Natural killer cell (primary cell): ENCODE results near the gene PLXNB1. TPM values are rescaled to one million over a fixed set of nuclear protein-coding genes. Genes with fewer than 3 reads are reported as not detected.

Source experiments
- ATAC-seq, 3 donors: fragments of 150-1000 bp in 2 of 3; fragments of 200-7000 bp in 1 of 3; cut with Tn5 transposase; 1 replicate in 1 of 3; 2 replicates in 2 of 3; pipeline ENCODE4 v1.10.0; 2021; ENCODE audit warnings: mild to moderate bottlenecking in 2 of 3, moderate library complexity in 2 of 3
- DNase-seq, 2 donors: peaks; one replicate each; pipeline versions ENCODE4 v3.0.0 to v3.0.0-alpha.2; 2013 to 2021; ENCODE audit warnings: mixed read lengths in 1 of 2
- H3K27ac ChIP-seq: one replicate; pipeline ENCODE4 v1.5.1; 2013; ENCODE audit warnings: mild to moderate bottlenecking, low read length
- H3K27me3 ChIP-seq: one replicate; pipeline ENCODE4 v1.6.1; 2013; ENCODE audit warnings: low read length; ENCODE audit not compliant: control insufficient read depth, insufficient read depth
- H3K36me3 ChIP-seq: one replicate; pipeline ENCODE4 v1.6.1; 2013; ENCODE audit warnings: low read length; ENCODE audit not compliant: control insufficient read depth, insufficient read depth
- H3K4me1 ChIP-seq: one replicate; pipeline ENCODE4 v1.6.1; 2013; ENCODE audit warnings: low read length; ENCODE audit not compliant: control insufficient read depth, insufficient read depth
- H3K4me3 ChIP-seq: one replicate; pipeline ENCODE4 v1.5.1; 2013; ENCODE audit warnings: low read length
- H3K9me3 ChIP-seq: one replicate; pipeline ENCODE4 v1.6.1; 2013; ENCODE audit warnings: low read length; ENCODE audit not compliant: control insufficient read depth, insufficient read depth
- H3K27ac Mint-ChIP-seq, 2 donors: one replicate each; pipeline ENCODE4 v1.8.0; 2022; ENCODE audit warnings: mild to moderate bottlenecking in 2 of 2, mixed read lengths in 2 of 2, moderate library complexity in 1 of 2
- H3K27me3 Mint-ChIP-seq, 2 donors: one replicate each; pipeline ENCODE4 v1.8.0; 2022; ENCODE audit warnings: low read depth in 2 of 2, mixed read lengths in 2 of 2
- H3K36me3 Mint-ChIP-seq: one replicate; pipeline ENCODE4 v1.8.0; 2022; ENCODE audit warnings: mixed read lengths
- H3K4me1 Mint-ChIP-seq, 2 donors: one replicate each; pipeline ENCODE4 v1.8.0; 2022; ENCODE audit warnings: mixed read lengths in 2 of 2
- H3K4me3 Mint-ChIP-seq: one replicate; pipeline ENCODE4 v1.8.0; 2022; ENCODE audit warnings: mild to moderate bottlenecking, moderate library complexity, mixed read lengths
- H3K9me3 Mint-ChIP-seq, 2 donors: one replicate each; pipeline ENCODE4 v1.8.0; 2022; ENCODE audit warnings: mixed read lengths in 2 of 2
- WGBS: methylation state at CpG from one replicate; pipeline ENCODE4 v1.1.7; 2013; ENCODE audit warnings: missing lambda C conversion rate; ENCODE audit not compliant: insufficient coverage; 5-methylcytosine and 5-hydroxymethylcytosine counted together
- intact Hi-C: fragments of 100-400 bp; cut with micrococcal nuclease; formaldehyde crosslinking; loops from one replicate; pipeline ENCODE4 v1.14.2; 2022
- total RNA-seq, 4 donors: library from RNA; stranded (reverse); fragments of 120-200 nt in 1 of 4; gene quantifications; one replicate each; pipeline versions ENCODE4 v1.2.3 to v1.2.4, GENCODE V29; 2013 to 2022
- TF ChIP-seq, protein P1 (sequence below): fragments of 200-600 bp; IDR thresholded peaks from one replicate; pipeline ENCODE4 v1.8.0; 2022; ENCODE audit warnings: antibody characterized with exemption

The PLXNB1 gene
- total RNA-seq, 3 donors from 2014 or later (not counting 1 experiment from before 2014, with no cell fraction given): 4.3 to 5.0 (median 4.4) TPM

DNA sequence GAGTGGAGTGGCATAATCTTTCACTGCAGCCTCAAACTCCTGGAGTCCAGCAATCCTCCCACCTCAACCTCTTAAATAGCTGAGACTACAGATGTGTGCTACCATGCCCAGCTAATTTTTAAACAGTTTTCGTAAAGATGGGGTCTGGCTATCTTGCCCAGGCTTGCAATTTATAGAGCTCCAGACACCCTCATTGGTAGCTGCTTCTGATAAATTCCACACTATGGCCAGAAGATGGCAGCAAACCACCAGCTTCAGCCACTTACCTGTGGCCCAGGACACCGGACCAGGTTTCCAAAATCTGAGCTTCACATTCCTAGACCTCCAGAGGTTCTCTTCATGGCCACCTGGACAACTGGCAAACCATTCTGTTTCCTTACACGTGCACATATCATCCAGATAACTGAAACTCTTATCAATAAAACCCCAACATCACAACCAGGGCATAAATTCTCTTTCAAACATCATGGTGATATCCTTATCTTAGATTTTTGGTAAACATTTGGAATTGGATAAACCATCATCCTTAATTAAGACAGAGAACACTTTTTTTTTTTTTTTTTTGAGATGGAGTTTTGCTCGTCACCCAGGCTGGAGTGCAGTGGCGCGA is 29.0 kb downstream of the PLXNB1 start:
- Histone ChIP-seq H3K27ac (no peak overlapping the region), H3K36me3 (no peaks in the 10 kb centered on the region), H3K4me1 (no peaks in the 10 kb centered on the region), H3K9me3 (no peaks in the 10 kb centered on the region), H3K4me3 (no peak overlapping the region), H3K27me3 (no peaks in the 10 kb centered on the region)
- peak; percentile 53 to 91 for DNase-seq
- Mint-ChIP-seq H3K36me3 (no peaks in the 10 kb centered on the region), H3K4me1 (no peaks in the 10 kb centered on the region), H3K27me3 (peaks cover 5 to 6% of the 10 kb centered on the region in 2 donors), H3K27ac (no peak overlapping the region), H3K4me3 (no peak overlapping the region), H3K9me3 (no peaks in the 10 kb centered on the region)
- TF ChIP-seq, protein P1, sequence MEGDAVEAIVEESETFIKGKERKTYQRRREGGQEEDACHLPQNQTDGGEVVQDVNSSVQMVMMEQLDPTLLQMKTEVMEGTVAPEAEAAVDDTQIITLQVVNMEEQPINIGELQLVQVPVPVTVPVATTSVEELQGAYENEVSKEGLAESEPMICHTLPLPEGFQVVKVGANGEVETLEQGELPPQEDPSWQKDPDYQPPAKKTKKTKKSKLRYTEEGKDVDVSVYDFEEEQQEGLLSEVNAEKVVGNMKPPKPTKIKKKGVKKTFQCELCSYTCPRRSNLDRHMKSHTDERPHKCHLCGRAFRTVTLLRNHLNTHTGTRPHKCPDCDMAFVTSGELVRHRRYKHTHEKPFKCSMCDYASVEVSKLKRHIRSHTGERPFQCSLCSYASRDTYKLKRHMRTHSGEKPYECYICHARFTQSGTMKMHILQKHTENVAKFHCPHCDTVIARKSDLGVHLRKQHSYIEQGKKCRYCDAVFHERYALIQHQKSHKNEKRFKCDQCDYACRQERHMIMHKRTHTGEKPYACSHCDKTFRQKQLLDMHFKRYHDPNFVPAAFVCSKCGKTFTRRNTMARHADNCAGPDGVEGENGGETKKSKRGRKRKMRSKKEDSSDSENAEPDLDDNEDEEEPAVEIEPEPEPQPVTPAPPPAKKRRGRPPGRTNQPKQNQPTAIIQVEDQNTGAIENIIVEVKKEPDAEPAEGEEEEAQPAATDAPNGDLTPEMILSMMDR: peak; percentile 89
- WGBS: 63% methylated on average over 6 of the region's 6 CpGs
- intact Hi-C loops: loop anchor here (1.0 to 2.0 kb wide), 5 partner anchors 35 to 210 kb away; no protein-coding TSS in a partner anchor
- peak; percentile 74 to 94 (median 93) for ATAC-seq

DNA sequence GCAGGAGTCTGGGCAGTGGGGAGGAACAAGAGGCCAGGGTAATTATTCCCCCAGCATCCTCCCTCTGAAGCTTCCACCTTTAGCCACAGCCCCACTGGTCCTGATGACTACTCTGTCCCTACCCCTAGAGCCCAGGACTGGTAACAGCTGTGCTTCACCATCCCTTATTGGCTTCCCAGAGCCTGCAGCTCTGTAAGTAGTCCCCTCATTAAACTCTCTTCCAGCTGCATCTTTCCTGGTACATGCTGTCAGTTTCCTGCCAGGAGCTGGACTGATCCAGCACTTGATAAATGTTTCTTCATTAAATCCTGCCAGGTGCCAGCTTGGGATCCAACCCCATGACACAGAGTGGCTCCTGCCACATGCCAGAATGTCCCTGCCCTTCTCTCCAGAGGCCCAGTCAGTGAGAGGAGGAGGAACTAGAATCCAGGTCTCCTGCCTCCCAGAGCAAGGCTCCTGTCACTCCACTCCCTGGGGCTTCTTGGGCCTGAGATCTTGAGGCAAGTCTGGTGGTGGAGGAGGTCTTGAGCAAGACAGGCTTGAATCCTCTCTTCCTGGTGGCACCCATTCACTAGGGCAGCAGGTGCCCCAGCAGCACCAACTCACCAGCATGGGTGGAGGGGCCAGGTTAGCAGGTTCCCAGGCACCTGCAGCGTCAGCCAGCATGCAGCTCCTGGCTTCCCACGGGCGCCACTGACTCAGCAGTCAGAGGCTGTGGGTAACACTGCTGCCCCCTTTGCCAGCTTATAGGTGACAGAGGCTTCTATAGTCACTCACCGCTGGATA is 30.3 kb downstream of the PLXNB1 start:
- Histone ChIP-seq H3K36me3 (no peaks in the 10 kb centered on the region), H3K9me3 (no peaks in the 10 kb centered on the region), H3K27me3 (no peaks in the 10 kb centered on the region), H3K4me3 (no peak overlapping the region), H3K4me1 (no peaks in the 10 kb centered on the region), H3K27ac (no peak overlapping the region)
- H3K36me3 Mint-ChIP-seq: no peaks in the 10 kb centered on the region
- H3K4me3 Mint-ChIP-seq: no peak overlapping the region
- H3K27ac Mint-ChIP-seq: no peak overlapping the region
- ATAC-seq (no peak), DNase-seq (peak in 1 of 2 donors; percentile 10)
- H3K4me1 Mint-ChIP-seq: no peaks in the 10 kb centered on the region
- 40% methylated on average over 4 of the region's 4 CpGs for whole genome bisulfite sequencing
- no peaks in the 10 kb centered on the region for H3K9me3 Mint-ChIP-seq
- H3K27me3 Mint-ChIP-seq: peaks cover 8 to 12% of the 10 kb centered on the region in 2 donors
- intact Hi-C loops: loop anchor here (2.0 kb wide), 1 partner anchor 211 kb away; no protein-coding TSS in a partner anchor
- TF ChIP-seq, protein P1: no peak

DNA sequence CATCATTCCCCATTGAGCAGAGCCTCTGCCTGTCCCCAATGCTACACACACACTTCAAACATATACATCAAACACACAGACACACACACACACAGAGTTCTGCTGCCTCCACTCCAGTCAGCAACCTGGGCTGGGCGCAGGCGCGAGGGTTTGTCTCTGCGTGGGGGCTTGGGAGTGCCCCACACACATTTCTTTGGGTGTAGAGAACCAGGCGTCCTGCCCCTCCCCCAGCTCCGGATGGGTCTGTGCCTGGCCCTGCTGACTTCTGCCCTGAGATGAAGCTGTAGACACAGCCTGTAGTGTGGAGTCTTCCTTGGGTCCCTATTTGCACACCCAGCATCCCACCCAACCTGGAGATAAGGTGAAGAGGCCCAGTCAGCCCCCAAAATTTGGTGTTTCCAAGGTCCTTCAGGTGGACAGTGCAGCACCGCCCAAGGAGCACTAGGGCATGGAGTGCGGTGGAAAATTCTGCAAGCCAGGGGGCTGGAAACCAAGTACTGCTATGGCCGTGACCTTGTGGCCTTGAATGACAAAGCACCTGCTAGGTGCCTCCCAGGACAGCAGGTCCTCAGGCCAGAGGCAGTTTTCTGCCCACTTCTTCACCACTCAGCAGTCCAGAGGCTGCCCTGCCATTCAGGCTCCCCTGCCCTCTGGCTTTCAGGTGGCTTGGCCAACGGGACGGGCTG is 31.0 kb downstream of the PLXNB1 start:
- H3K36me3 Mint-ChIP-seq: no peaks in the 10 kb centered on the region
- no peaks in the 10 kb centered on the region for H3K9me3 Mint-ChIP-seq
- DNase-seq: peak in 1 of 2 donors; percentile 11

More for the DNA sequence above, 31.0 kb downstream of the PLXNB1 start:
- H3K27ac Mint-ChIP-seq: no peak overlapping the region
- TF ChIP-seq, protein P1: no peak
- no peaks in the 10 kb centered on the region for H3K4me1 ChIP-seq
- no peak overlapping the region for H3K4me3 ChIP-seq
- H3K27ac ChIP-seq: no peak overlapping the region
- no peak overlapping the region for H3K4me3 Mint-ChIP-seq
- H3K4me1 Mint-ChIP-seq: no peaks in the 10 kb centered on the region
- no peak for ATAC-seq
- intact Hi-C loops: no loop called here
- H3K36me3 ChIP-seq: no peaks in the 10 kb centered on the region
- WGBS: 82% methylated on average over 9 of the region's 11 CpGs
- H3K27me3 ChIP-seq: no peaks in the 10 kb centered on the region
- H3K9me3 ChIP-seq: no peaks in the 10 kb centered on the region
- H3K27me3 Mint-ChIP-seq: peaks cover 8 to 16% of the 10 kb centered on the region in 2 donors
